Calu3 (cell line): ENCODE data around the gene ADTRP. TPM values are rescaled to one million over a fixed set of nuclear protein-coding genes. Genes with fewer than 3 reads are reported as not detected.

Source experiments
- BruUV-seq: library from RNA; stranded (reverse); fragments of 400-500 nt; replicated peaks from 2 replicates; lab custom pipeline; 2021; lab: Mats Ljungman, UMichigan
- CTCF ChIA-PET: fragments of 300-600 bp; sonication (Branson Sonifier 250); formaldehyde crosslinking; loops from one replicate; lab custom pipeline; 2022; ENCODE audit warnings: antibody characterized with exemption; lab: Charles Lee
- DNase-seq: peaks from one replicate; pipeline ENCODE4 v3.0.0; 2022
- H3K27ac Mint-ChIP-seq: one replicate; pipeline ENCODE4 v1.8.0; 2022; ENCODE audit warnings: mixed read lengths; ENCODE audit not compliant: unreplicated experiment
- H3K27me3 Mint-ChIP-seq: one replicate; pipeline ENCODE4 v1.8.0; 2022; ENCODE audit warnings: mixed read lengths; ENCODE audit not compliant: unreplicated experiment
- H3K36me3 Mint-ChIP-seq: one replicate; pipeline ENCODE4 v1.8.0; 2022; ENCODE audit warnings: mild to moderate bottlenecking, moderate library complexity, mixed read lengths; ENCODE audit not compliant: insufficient read depth, unreplicated experiment
- H3K4me1 Mint-ChIP-seq: one replicate; pipeline ENCODE4 v1.8.0; 2022; ENCODE audit warnings: mild to moderate bottlenecking, low read depth, mixed read lengths; ENCODE audit not compliant: unreplicated experiment
- H3K4me3 Mint-ChIP-seq: one replicate; pipeline ENCODE4 v1.8.0; 2022; ENCODE audit warnings: mild to moderate bottlenecking, low read depth, moderate library complexity, mixed read lengths; ENCODE audit not compliant: unreplicated experiment
- H3K9me3 Mint-ChIP-seq: one replicate; pipeline ENCODE4 v1.8.0; 2022; ENCODE audit warnings: low read depth, mixed read lengths; ENCODE audit not compliant: unreplicated experiment
- CTCF ChIP-seq: fragments of 200-600 bp; IDR thresholded peaks from one replicate; pipeline ENCODE4 v1.8.0; 2022; ENCODE audit warnings: antibody characterized with exemption; ENCODE audit not compliant: unreplicated experiment
- intact Hi-C: fragments of 100-400 bp; cut with micrococcal nuclease; formaldehyde crosslinking; loops from one replicate; pipeline ENCODE4 v1.10.0; 2022; ENCODE audit not compliant: unreplicated experiment
- total RNA-seq: library from RNA; stranded (reverse); gene quantifications from 2 replicates; pipeline ENCODE4 v1.2.3, GENCODE V29; 2022

ADTRP gene
- total RNA-seq, 1 experiment from 2014 or later: 0.54 TPM

- no peak for TF ChIP-seq CTCF
- H3K36me3 Mint-ChIP-seq: no peaks in the 10 kb centered on the region
- CTCF ChIA-PET: no interaction called here
- H3K9me3 Mint-ChIP-seq: no peaks in the 10 kb centered on the region
- no peak overlapping the region for H3K4me3 Mint-ChIP-seq
- no peak overlapping the region for H3K27ac Mint-ChIP-seq
- no peaks in the 10 kb centered on the region for H3K4me1 Mint-ChIP-seq
- H3K27me3 Mint-ChIP-seq: no peaks in the 10 kb centered on the region
- intact Hi-C loops: no loop called here
- no TSS peak for BruUV-seq
- no peak for DNase-seq
Observed at GRCh38 chr6:11727346-11727997, 51.1 kb downstream of the ADTRP start.

- no TSS peak for BruUV-seq
- CTCF ChIA-PET: no interaction called here
Observed at GRCh38 chr6:11724286-11724685, 54.3 kb downstream of the ADTRP start.

GRCh38 chr6:11722805-11723631 is 55.6 kb downstream of the ADTRP start:
- no peak overlapping the region for H3K4me3 Mint-ChIP-seq
- CTCF ChIA-PET: no interaction called here
- intact Hi-C loops: no loop called here
- no peaks in the 10 kb centered on the region for H3K4me1 Mint-ChIP-seq
- no peak for DNase-seq
- H3K27me3 Mint-ChIP-seq: no peaks in the 10 kb centered on the region
- no peaks in the 10 kb centered on the region for H3K9me3 Mint-ChIP-seq
- no peaks in the 10 kb centered on the region for H3K36me3 Mint-ChIP-seq
- BruUV-seq: no TSS peak
- H3K27ac Mint-ChIP-seq: no peak overlapping the region
- TF ChIP-seq CTCF: no peak

More at GRCh38 chr6:11724286-11724685, 54.3 kb downstream of the ADTRP start:
- no peak overlapping the region for H3K27ac Mint-ChIP-seq
- no peaks in the 10 kb centered on the region for H3K9me3 Mint-ChIP-seq
- DNase-seq: no peak
- H3K4me1 Mint-ChIP-seq: no peaks in the 10 kb centered on the region
- H3K4me3 Mint-ChIP-seq: no peak overlapping the region
- intact Hi-C loops: no loop called here
- TF ChIP-seq CTCF: no peak
- H3K27me3 Mint-ChIP-seq: no peaks in the 10 kb centered on the region
- no peaks in the 10 kb centered on the region for H3K36me3 Mint-ChIP-seq

GRCh38 chr6:11722220-11722619 is 56.4 kb downstream of the ADTRP start:
- Mint-ChIP-seq H3K4me1 (no peaks in the 10 kb centered on the region), H3K27ac (no peak overlapping the region), H3K36me3 (no peaks in the 10 kb centered on the region), H3K4me3 (no peak overlapping the region), H3K27me3 (no peaks in the 10 kb centered on the region), H3K9me3 (no peaks in the 10 kb centered on the region)
- TF ChIP-seq CTCF: no peak
- DNase-seq: no peak
- BruUV-seq: no TSS peak
- CTCF ChIA-PET: interaction anchor here (0.7 kb wide), 1 partner anchor 52 kb away, joined by 3 read pairs; no protein-coding TSS in a partner anchor
- intact Hi-C loops: no loop called here
